CD4-positive, alpha-beta T cell treated with Interleukin-4 for 4 hours (primary cell): Measurements from ENCODE around the gene CYP19A1.
A peak's percentile ranks its signal among the peaks of the same experiment; 100 is the strongest.

Experiments
- DNase-seq: peaks from one replicate; pipeline ENCODE4 v3.0.0-alpha.2; 2020

The CYP19A1 gene

GRCh38 chr15:51172193-51172592 is 166.2 kb downstream of the CYP19A1 start:
- no peak for DNase-seq

- DNase-seq: no peak
These were observed 166.8 kb downstream of the CYP19A1 start for GRCh38 chr15:51171634-51171932.

- DNase-seq: no peak
These were observed 167.3 kb downstream of the CYP19A1 start for GRCh38 chr15:51170882-51171633.

- DNase-seq: no peak
These were observed 169.7 kb downstream of the CYP19A1 start for GRCh38 chr15:51168700-51169099.

- no peak for DNase-seq
These were observed 174.6 kb downstream of the CYP19A1 start for GRCh38 chr15:51163843-51164242.

GRCh38 chr15:51162865-51163762 is 175.3 kb downstream of the CYP19A1 start:
- DNase-seq: peak; percentile 66

GRCh38 chr15:51161491-51162220 is 176.7 kb downstream of the CYP19A1 start:
- DNase-seq: no peak

GRCh38 chr15:51160484-51160883 is 177.9 kb downstream of the CYP19A1 start:
- no peak for DNase-seq
